ENCODE data around the gene SPAG16. TPM values are rescaled to one million over a fixed set of nuclear protein-coding genes. Genes with fewer than 3 reads are reported as not detected.

The SPAG16 gene
- total and polyA plus RNA-seq, 2 donors (not counting 1 experiment from before 2014, with no cell fraction given): 3.4 to 8.6 TPM

GRCh38 chr2:213320604-213321003, 36.3 kb downstream of the SPAG16 start:
- CTCF ChIA-PET: no interaction called here
- Histone ChIP-seq H4K20me1 (ENCODE audit: control insufficient read depth, insufficient read depth, low read length, poor library complexity, severe bottlenecking) (no peaks in the 10 kb centered on the region), H3K27ac (ENCODE audit: low read length in 2 of 2) (no peak overlapping the region), H3K4me2 (replicated peaks; ENCODE audit: low read depth, low read length, poor library complexity, severe bottlenecking) (no peak overlapping the region), H3K36me3 (replicated peaks in 1 of 2; ENCODE audit: control extremely low read depth in 1 of 2, control insufficient read depth in 1 of 2, extremely low read depth in 1 of 2, insufficient read depth in 2 of 2, low read length in 1 of 2) (peaks cover 0 to 4% of the 10 kb centered on the region in 2 experiments), H3K9me3 (ENCODE audit: control extremely low read depth in 1 of 3, control insufficient read depth in 2 of 3, insufficient read depth in 1 of 3, low read length in 2 of 3) (peaks cover 0 to 2% (median 0%) of the 10 kb centered on the region in 3 donors), H3K9ac (ENCODE audit: low read length) (no peak overlapping the region), H3K79me2 (ENCODE audit: control insufficient read depth, insufficient read depth, low read length) (no peaks in the 10 kb centered on the region), H3K4me1 (ENCODE audit: control insufficient read depth in 2 of 2, insufficient read depth in 2 of 2, low read length in 2 of 2) (no peaks in the 10 kb centered on the region), H2AFZ (ENCODE audit: insufficient read depth, low read depth, low read length, poor library complexity, severe bottlenecking) (no peak overlapping the region), H3K27me3 (replicated peaks in 1 of 4; ENCODE audit: control extremely low read depth in 1 of 4, control insufficient read depth in 3 of 4, insufficient read depth in 4 of 4, low read length in 3 of 4) (no peaks in the 10 kb centered on the region), H3K4me3 (ENCODE audit: control extremely low read depth in 1 of 5, extremely low read depth in 1 of 5, insufficient read depth in 1 of 5, low read depth in 2 of 5, low read length in 4 of 5) (no peak overlapping the region)
- intact Hi-C loops (cut with micrococcal nuclease): no loop called here
- POLR2A ChIA-PET: no interaction called here
- ATAC-seq (ENCODE audit: low read depth) (no peak), DNase-seq (no peak)
- Mint-ChIP-seq H3K4me1 (no peaks in the 10 kb centered on the region), H3K9me3 (ENCODE audit: insufficient read depth) (no peaks in the 10 kb centered on the region), H3K27ac (no peak overlapping the region), H3K4me3 (no peak overlapping the region), H3K27me3 (no peaks in the 10 kb centered on the region)
- TF ChIP-seq CTCF (IDR thresholded peaks at IDR 0.05) (no peak), EZH2 (IDR thresholded peaks at IDR 0.05; ENCODE audit: borderline replicate concordance, insufficient read depth, low read depth, low read length, poor library complexity, severe bottlenecking) (no peak)
- WGBS (ENCODE audit: insufficient coverage): no CpG with 5 or more reads among the region's 2 CpGs

- Mint-ChIP-seq H3K4me1 (no peaks in the 10 kb centered on the region), H3K4me3 (no peak overlapping the region), H3K27me3 (no peaks in the 10 kb centered on the region), H3K27ac (no peak overlapping the region), H3K9me3 (ENCODE audit: insufficient read depth) (peaks cover 27% of the 10 kb centered on the region)
- Histone ChIP-seq H3K9ac (ENCODE audit: low read length) (no peak overlapping the region), H3K36me3 (replicated peaks in 1 of 2; ENCODE audit: control extremely low read depth in 1 of 2, control insufficient read depth in 1 of 2, extremely low read depth in 1 of 2, insufficient read depth in 2 of 2, low read length in 1 of 2) (no peaks in the 10 kb centered on the region), H4K20me1 (ENCODE audit: control insufficient read depth, insufficient read depth, low read length, poor library complexity, severe bottlenecking) (no peaks in the 10 kb centered on the region), H3K4me1 (ENCODE audit: control insufficient read depth in 2 of 2, insufficient read depth in 2 of 2, low read length in 2 of 2) (no peaks in the 10 kb centered on the region), H3K4me3 (ENCODE audit: control extremely low read depth in 1 of 5, extremely low read depth in 1 of 5, insufficient read depth in 1 of 5, low read depth in 2 of 5, low read length in 4 of 5) (no peak overlapping the region), H2AFZ (ENCODE audit: insufficient read depth, low read depth, low read length, poor library complexity, severe bottlenecking) (no peak overlapping the region), H3K4me2 (replicated peaks; ENCODE audit: low read depth, low read length, poor library complexity, severe bottlenecking) (no peak overlapping the region), H3K27me3 (replicated peaks in 1 of 4; ENCODE audit: control extremely low read depth in 1 of 4, control insufficient read depth in 3 of 4, insufficient read depth in 4 of 4, low read length in 3 of 4) (no peaks in the 10 kb centered on the region), H3K27ac (ENCODE audit: low read length in 2 of 2) (no peak overlapping the region), H3K9me3 (ENCODE audit: control extremely low read depth in 1 of 3, control insufficient read depth in 2 of 3, insufficient read depth in 1 of 3, low read length in 2 of 3) (peaks cover 0 to 13% (median 8%) of the 10 kb centered on the region in 3 donors), H3K79me2 (ENCODE audit: control insufficient read depth, insufficient read depth, low read length) (no peaks in the 10 kb centered on the region)
- POLR2A ChIA-PET: no interaction called here
- 100% methylated on average over 4 of the region's 4 CpGs for WGBS (ENCODE audit: insufficient coverage)
- DNase-seq (no peak), ATAC-seq (ENCODE audit: low read depth) (no peak)
- intact Hi-C loops (cut with micrococcal nuclease): no loop called here
- CTCF ChIA-PET: no interaction called here
- TF ChIP-seq CTCF (IDR thresholded peaks at IDR 0.05) (no peak), EZH2 (IDR thresholded peaks at IDR 0.05; ENCODE audit: borderline replicate concordance, insufficient read depth, low read depth, low read length, poor library complexity, severe bottlenecking) (no peak)
Observed at GRCh38 chr2:213336253-213336770, 52.0 kb downstream of the SPAG16 start.

Data from B cell (primary cell).